Keratinocyte (primary cell): ENCODE data around the gene DLAT.

ENCODE experiments used
- CTCF ChIP-seq, 3 experiments: IDR thresholded peaks in 1 of 3; conservative IDR thresholded peaks in 1 of 3; optimal IDR thresholded peaks in 1 of 3; 2 replicates in 2 of 3; 3 replicates in 1 of 3; pipeline versions ENCODE3 to v1.5.1; 2011; ENCODE audit warnings: low read length in 3 of 3, mild to moderate bottlenecking in 3 of 3, moderate library complexity in 2 of 3, control low read depth in 1 of 3, inconsistent platforms in 1 of 3; ENCODE audit not compliant: insufficient read depth in 2 of 3; ENCODE audit errors: extremely low read depth in 1 of 3
- EZH2 ChIP-seq: IDR thresholded peaks from one replicate; pipeline ENCODE4 v1.6.1; 2012; ENCODE audit warnings: inconsistent platforms, mild to moderate bottlenecking, low read length, moderate library complexity

- TF ChIP-seq CTCF (optimal IDR thresholded peaks at IDR 0.05 in 1 of 3, IDR thresholded peaks at IDR 0.05 in 1 of 3, conservative IDR thresholded peaks at IDR 0.05 in 1 of 3; ENCODE audit: extremely low read depth in 1 of 3, insufficient read depth in 2 of 3, low read length in 3 of 3) (no peak), EZH2 (no peak)
Measured at GRCh38 chr11:112024773-112025678, at the start of gene DLAT.
